Activated CD4-positive, alpha-beta T cell treated with anti-CD3 and anti-CD28 coated beads, Interleukin-2, amount 50 U/mL, for 4 hours (primary cell): ENCODE data around the gene ZBED6.
"Not testable (repeated sequence)": the region's sequence is repeated elsewhere in the genome, so short reads cannot be mapped to it uniquely, and the experiment has no call there.

Experiments used
- DNase-seq, 2 experiments: peaks; one replicate each; pipeline ENCODE4 v3.0.0-alpha.2; 2020

Gene ZBED6

GRCh38 chr1:203795441-203796235 is at the start of gene ZBED6, which contains the start of gene ZC3H11A:
Gene ZBED6, plus strand, starts transcription at chr1:203795623. Its CDS starts 1,900 bp downstream, at chr1:203797523.
Gene ZC3H11A, plus strand, starts transcription at chr1:203795623. Its CDS starts 21,448 bp downstream, at chr1:203817071.
- peak; percentile 99 for DNase-seq

GRCh38 chr1:203746281-203746680 is 49.1 kb upstream of the ZBED6 start:
- no peak for DNase-seq

DNA sequence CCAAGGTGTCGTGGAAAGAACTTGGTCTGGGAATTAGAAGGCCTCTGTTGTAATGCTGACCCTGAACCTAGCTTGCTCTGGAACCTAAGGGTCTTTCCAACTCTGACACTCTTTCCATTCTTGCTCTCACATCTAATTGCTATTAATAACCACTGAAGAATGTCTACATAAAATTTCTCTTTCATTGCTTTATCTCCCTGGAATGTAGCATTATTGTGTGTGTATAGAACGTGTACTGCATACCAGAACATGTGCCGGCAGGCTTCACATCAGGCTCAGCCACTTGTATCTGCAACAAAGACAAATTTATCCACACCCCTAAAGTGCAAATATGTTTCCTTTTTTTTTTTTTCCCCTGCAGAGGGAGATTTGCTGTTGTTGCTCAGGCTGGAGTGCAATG is 44.4 kb upstream of the ZBED6 start:
- DNase-seq: no peak

- not testable (repeated sequence) for DNase-seq
These were observed 43.6 kb upstream of the ZBED6 start for GRCh38 chr1:203751618-203752361.

GRCh38 chr1:203754455-203754864 is 41.0 kb upstream of the ZBED6 start:
- peak in 1 of 2 experiments; percentile 26 for DNase-seq

- DNase-seq: no peak
These were observed 39.4 kb upstream of the ZBED6 start for GRCh38 chr1:203756036-203756435.

DNA sequence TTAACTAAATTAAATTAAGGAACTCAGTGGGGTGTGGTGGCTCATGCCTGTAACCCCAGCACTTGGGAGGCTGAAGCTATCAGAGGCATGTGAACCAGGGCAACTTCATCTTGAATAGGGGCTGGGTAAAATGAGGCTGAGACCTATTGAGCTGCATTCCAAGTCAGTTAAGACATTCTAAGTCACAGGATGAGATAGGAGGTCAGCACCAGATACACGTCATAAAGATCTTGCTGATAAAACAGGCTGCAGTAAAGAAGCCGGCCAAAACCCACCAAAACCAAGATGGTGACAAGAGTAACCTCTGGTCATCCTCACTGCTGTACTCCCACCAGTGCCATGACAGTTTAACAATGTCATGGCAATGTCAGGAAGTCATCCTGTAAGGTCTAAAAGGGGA is 36.7 kb upstream of the ZBED6 start:
- DNase-seq: not testable (repeated sequence)

DNA sequence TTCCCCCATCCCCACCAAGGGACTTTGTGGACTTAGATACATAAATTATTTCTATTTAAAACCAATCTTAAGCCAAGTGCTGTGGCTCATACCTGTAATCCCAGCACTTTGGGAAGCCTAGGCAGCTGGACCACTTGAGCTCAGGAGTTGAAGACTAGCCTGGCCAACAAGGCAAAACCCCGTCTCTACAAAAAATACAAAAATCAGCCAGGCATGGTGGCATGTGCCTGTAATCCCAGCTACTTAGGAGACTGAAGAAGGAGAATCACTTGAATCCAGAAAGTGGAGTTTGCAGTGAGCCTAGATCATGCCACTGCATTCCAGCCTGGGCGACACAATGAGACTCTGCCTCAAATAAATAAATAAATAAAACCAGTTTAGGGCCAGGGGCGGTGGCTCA is 34.9 kb upstream of the ZBED6 start:
- DNase-seq: no peak

GRCh38 chr1:203761958-203762357 is 33.5 kb upstream of the ZBED6 start:
- not testable (repeated sequence) for DNase-seq

- no peak for DNase-seq
These were observed 31.9 kb upstream of the ZBED6 start for GRCh38 chr1:203763505-203763904.

GRCh38 chr1:203764105-203765028 is 31.1 kb upstream of the ZBED6 start:
- DNase-seq: no peak

GRCh38 chr1:203765029-203765837 is 30.2 kb upstream of the ZBED6 start, which contains the start of gene LAX1:
Gene LAX1, plus strand, starts transcription at chr1:203765183. Its CDS starts 383 bp downstream, at chr1:203765566.
- DNase-seq: peak; percentile 76 to 78

DNA sequence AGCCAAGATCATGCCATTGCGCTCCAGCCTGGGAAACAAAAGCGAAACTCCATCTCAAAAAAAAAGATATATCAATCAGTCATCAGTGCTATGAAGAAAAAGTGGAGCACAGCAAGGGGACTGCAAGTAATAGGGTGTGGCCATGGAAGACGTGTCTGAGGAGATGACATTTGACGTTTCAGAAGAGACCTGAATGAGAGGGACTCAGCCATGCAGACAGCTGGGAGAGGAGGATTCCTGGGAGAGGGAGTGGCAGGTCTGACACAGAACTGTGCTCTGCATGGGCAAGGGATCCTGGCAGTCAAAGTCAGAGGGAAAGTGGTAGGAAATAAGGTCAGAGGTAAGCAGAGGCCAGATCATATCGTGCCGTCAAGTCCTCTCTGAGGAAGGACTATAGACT is 27.2 kb upstream of the ZBED6 start:
- DNase-seq: no peak

GRCh38 chr1:203769505-203770343 is 25.7 kb upstream of the ZBED6 start:
- no peak for DNase-seq

DNA sequence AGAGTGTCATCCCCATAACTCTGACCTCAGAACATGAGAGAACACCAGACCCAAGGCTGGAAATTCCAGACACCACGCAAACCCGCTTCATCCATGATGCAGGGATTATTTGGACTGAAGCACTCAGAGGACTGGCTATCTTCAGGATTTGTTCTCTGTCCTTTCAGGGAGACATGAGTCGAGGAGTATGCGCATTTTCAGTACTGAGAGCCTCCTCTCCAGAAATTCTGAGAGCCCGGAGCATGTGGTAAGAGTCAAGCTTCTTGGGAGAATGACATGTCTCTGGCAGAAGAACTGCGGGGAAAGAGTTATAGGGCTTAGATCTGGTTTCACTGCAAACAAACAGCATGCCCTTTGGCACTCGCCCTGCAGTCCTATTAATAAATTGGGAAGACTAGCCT is 23.5 kb upstream of the ZBED6 start:
- no peak for DNase-seq

DNA sequence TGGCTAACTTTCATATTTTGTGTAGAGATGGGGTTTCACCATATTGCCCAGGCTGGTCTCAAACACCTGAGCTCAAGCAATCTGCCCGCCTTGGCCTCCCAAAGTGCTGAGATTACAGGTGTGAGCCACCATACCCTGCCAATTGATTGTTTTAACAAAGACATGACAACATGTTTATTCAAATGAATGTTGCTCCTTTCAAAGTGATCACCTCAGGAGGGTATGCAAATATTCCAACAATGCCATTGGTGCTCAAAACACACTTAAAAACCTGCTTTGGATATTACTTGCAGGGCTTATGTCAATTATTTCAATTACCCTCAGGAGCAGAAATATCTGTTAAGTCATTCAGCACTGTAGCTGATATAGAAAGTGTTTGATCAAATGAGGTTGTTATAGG is 22.6 kb upstream of the ZBED6 start:
- no peak for DNase-seq

GRCh38 chr1:203776636-203777035 is 18.8 kb upstream of the ZBED6 start:
- DNase-seq: no peak

DNA sequence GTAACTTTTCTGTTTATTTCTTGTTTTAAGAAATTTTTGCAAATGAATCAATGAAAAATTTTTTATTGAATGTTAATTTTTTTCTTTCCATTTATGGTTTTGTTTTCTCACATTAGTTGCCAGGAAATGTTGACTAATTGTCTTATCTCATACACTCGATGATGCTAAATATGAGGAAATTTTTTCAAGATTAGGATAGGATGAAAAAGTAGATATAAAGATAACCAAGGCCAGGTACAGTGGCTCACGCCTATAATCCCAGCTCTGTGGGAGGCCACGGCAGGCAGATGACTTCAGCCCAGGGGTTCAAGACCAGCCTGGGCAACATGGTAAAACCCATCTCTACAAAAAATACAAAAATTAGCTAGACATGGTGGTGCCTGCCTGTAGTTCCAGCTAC is 17.8 kb upstream of the ZBED6 start:
- no peak for DNase-seq

GRCh38 chr1:203778146-203778545 is 17.3 kb upstream of the ZBED6 start:
- no peak for DNase-seq

DNA sequence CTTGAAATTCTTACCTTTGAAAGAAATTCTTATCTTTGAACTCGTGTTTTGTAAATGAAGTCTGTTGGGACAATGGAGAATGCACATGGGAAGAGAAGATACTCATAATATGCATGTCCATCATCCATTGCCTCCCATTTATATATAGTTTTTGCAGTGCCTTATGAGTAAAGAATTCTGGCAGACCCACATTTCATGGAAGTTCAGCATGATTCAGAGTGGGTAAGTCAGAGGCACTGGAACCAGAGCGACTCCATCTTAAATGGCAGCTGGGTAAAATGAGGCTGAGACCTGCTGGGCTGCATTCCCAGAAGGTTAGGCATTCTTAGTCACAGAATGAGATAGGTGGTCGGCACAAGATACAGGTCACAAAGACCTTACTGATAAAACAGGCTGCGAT is 16.6 kb upstream of the ZBED6 start:
- no peak for DNase-seq

- no peak for DNase-seq
These were observed 13.5 kb upstream of the ZBED6 start for GRCh38 chr1:203781962-203782361.
